Stimulated activated CD8-positive, alpha-beta memory T cell treated with anti-CD3 and anti-CD28 coated beads, Interleukin-7, amount 100 ng/mL, for 1 hour (primary cell): Measurements from ENCODE around the gene BCL2L1.
"Not testable (repeated sequence)": the region's sequence is repeated elsewhere in the genome, so short reads cannot be mapped to it uniquely, and the experiment has no call there.

Source experiments
- DNase-seq, 2 donors: peaks; one replicate each; pipeline ENCODE4 v3.0.0-alpha.2; 2020; ENCODE audit warnings: low read depth in 2 of 2

The BCL2L1 gene

DNA sequence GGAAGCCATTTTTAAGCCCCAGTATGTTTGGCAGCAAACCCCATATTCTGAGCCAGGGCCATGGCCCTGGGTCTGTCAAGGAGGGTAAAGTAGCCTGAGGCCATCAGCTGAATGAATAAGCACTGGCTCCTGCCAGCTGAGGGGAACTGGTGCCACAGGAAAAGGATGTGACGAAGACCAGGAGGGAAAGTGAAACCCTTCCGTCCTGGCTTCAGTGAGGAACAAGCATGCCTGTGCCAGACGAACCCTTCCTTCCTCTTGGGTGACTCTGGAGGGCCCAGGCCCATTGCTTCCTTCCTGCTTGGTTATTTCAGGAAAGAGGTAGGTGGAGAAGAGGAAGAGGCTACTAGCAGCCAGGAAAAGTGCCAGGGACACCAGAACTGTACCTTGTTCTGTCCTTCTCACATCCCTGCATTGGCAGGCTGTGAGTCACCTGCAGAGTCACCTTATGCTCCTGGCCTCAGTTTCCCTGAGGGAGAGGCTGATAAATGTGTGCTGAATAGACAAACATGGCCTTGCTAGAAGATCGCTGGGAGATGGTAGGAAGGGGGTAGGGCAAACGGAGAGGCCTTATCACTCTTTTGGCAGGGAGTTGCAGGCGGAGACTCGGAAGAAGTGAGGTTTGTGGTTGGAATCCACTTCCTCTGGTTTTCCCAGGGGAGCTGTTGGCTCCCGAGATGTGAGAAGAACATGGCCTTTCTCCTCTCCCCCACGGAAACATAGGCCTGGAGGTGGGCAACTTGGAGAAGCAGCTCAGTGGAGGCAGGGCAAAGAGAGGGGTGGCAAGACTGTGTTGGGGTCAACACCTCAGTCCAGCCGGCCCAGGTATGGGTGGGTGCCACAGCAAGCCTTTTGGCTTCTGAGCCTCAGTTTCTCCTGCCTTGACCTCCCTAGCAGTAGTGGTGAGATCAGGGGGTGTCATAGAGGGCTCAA, 47.5 kb downstream of the BCL2L1 start:
- peak; percentile 32 to 44 for DNase-seq

DNA sequence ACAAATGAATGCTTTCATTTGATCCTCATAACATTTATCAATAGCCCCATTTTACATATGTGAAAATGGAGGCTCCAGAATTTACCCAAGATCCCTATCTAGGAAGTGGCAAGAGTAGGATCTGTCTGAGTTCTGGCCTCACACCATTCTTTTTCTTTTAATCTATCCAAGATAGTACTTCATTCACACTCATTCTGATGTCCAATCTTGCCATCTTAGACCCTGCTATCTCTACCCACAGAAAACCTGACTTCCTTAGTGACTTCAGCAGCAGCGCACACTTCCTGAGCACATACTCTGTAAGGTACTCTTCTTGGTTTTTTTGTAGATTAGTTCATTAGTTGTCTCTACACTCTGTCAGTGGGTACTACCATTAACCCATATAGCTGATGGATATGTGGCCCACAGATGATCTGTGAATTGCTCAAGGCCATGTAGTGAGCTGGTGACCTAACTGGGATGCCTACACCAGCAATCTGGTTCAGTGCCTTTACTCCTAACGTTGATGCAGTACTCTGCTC, 48.7 kb downstream of the BCL2L1 start:
- no peak for DNase-seq

DNA sequence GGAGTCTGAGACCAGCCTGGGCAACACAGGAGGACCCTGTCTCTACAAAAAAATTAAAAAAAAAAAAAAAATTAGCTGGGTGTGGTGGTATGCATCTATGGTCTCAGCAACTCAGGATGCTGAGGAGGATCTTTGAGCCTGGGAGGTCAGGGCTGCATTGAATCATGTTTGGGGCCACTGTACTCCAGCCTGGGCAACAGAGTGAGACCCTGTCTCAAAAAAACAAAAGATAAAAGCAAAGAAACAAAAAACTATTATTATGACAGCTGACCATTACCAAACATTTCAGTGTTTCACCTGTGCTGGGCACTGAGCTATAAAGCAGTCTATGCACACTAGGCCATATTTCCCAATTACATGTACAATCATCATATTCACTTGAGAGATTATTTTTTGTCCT, 49.2 kb downstream of the BCL2L1 start:
- no peak for DNase-seq

DNA sequence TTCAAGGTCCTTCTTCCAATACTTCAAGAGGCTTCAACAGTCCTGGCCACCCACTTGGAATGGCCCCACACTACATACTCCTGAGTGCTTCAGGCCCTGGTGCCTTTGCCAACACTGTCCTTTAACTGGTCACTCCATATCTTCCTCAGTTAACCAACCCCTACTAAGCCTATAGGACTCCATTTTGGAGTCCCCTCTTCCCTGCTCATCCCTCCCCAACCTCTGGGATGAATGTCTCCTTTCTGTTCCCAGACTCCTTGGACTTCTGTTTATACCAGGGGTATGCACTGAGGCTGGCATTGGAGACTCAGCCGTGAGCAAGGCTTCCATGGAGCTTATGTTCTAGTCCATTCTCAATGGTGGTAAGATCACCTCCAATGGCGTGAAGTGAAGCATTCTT, 51.3 kb downstream of the BCL2L1 start:
- no peak for DNase-seq

DNA sequence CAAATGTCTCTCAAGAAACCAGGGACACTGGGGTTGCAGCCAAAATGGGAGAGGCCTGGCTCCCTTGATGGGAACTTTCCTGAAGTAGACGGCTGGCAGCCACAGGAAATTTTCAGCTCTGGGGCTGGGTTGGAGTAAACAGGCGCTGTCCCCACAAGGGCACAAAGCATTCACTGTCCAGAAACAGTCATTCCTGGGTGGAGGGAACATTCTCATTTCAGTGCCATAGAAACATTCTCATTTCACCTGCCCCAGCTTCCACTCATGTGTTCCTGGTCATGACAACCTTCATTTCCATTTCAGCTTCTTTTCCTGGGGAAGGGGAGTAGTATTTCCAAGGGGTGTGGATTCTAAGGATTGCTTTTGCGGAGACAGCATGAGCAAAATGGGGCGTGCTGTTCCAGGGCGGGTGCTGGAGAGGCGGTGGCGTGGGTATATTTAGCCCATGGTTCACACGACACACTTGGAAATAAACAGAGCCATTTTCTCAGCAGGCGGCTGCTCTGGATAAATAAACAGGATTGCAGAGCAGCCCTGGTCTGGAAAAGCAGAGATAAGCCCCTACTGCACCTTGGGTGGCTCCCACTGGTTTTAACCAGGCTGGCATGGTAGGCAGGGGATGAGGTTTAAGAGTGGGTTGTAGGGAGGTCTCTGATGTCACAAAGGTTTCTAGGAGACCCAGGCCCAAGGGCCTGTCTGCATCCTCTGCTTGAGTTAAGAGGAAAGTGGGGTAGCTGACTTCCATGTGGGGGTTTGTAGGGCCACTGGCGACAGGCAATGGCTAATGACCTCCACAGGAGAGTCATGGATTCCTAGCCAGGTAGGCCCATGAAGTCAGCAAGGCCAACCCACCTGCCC, 52.1 kb downstream of the BCL2L1 start:
- DNase-seq = no peak

DNA sequence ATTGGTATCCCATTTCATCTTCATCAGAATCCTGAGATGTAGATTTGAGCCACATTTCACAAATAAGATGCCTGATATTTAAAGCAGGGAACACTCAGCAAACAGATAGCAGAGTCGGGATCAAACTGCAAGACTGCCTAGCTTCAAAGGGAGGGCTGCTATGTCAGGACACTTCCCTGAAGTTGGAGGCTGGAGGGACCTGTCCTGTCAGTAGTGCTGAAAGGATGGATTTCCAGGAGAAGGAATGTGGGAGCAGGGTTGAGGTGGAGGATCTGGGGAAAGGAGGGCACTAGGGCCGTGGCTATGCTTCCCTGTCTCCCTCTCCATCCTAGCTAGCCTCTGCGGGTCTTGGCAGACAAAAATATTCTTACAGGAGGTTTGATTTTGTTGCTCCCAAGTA, 52.8 kb downstream of the BCL2L1 start:
- no peak for DNase-seq

DNA sequence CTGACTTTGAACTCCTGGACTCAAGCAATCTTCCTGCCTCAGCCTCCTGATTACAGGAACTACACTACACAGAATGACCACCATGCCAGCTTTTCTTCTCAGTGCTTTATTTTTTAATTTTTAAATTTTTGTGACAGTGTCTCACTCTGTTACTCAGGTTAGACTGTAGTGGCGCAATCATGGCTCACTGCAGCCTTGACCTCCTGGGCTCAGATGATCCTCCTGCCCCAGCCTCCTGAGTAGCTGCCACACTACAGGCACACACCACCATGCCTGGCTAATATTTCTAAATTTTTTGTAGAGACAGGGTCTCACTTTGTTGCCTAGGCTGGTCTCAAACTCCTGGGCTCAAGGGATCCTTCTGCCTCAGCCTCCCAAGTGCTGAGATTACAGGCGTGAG, 53.7 kb downstream of the BCL2L1 start:
- not testable (repeated sequence) for DNase-seq

DNA sequence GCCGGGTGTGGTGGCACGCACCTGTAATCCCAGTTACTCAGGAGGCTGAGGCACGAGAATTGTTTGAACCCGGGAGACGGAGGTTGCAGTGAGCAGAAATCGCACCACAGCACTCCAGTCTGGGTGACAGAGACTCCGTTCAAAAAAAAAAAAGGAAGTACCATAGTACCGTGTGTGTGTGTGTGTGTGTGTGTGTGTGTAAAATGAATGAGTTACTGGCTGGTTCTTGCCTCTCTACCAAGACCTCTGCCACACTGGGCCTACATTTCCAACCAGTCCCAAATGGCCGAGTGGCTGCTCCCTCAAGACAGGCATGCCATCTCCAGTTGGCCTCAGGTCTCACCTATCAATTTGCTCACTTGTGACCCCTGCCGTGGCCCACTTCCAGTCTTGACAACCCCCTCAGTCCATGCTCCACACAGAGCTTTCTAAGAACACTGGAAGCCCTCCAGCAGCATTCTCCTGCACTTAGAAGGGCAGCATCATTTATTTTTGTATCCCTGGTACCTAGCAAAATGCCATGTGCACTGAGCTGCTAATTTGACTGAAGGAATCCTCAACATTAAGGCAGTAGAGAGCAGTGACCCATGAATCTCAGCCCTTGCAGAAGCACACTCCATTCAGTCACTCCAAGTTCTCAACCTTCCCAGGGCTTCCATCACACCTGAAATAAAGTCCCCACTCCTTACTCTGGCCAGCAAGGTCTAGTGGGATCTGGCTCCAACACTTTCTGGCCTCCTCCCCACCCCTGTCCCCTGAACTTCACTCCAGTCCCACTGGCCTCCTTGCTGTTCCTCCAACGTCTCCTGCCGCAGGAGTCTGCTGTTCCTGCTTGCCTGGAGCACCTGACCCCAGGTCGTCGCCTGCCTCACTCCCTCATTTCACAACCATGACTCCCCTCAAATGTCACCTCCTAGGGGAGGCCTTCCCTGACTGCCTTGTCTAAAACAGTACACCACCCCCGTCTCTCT, 55.1 kb downstream of the BCL2L1 start:
- DNase-seq = no peak

DNA sequence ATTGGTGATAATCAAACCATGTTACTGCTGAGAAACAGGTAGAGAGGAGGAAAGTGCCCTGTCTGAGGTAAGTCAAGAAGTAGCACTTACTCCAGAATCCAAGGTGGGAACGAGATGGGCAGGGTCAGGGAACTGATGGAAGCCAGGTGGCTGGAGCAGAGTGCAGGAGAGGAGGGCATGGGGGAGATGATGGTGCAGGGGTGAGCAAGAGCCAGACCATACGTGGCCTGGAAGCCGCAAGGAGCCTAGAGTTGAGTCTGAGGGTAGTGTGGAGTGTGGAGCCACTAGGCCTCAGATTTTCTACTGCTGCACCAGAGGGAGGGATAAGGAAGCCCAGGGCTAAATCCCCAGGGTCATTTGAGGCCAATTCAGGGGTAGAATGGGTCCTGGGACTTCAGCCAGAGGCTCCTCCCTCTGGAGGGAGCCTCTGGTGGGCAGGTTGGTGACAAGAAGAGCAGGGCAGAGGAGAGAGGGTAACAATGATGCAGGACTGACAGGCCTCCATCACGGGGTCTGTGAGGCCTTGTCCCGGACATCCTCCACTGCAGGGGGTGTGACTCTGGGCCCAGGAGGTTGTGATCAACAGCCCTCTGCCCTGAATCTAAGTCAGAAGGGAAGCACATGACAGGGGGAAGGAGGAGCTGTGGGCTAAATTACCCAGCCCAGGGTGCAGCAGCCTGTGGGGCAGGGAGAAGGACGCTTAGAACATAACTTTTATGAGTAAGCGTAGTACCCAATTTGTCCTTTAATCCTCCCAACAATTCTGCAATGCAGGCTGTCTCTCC, 56.2 kb downstream of the BCL2L1 start:
- DNase-seq = no peak

DNA sequence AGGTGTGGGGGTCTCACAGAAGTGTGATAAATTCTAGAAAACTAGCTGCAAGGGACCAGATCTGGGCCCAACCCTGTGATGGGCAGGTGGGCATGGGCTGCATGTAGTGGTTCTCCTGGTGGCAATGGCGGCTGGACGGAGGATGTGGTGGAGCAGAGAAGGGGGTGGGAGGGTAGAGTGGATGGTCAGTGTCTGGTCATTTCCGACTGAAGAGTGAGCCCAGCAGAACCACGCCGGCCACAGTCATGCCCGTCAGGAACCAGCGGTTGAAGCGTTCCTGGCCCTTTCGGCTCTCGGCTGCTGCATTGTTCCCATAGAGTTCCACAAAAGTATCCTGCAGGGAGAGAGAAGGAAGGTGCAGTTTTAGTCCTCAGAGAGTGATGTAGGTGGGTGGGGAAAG, 56.9 kb downstream of the BCL2L1 start:
- no peak for DNase-seq

DNA sequence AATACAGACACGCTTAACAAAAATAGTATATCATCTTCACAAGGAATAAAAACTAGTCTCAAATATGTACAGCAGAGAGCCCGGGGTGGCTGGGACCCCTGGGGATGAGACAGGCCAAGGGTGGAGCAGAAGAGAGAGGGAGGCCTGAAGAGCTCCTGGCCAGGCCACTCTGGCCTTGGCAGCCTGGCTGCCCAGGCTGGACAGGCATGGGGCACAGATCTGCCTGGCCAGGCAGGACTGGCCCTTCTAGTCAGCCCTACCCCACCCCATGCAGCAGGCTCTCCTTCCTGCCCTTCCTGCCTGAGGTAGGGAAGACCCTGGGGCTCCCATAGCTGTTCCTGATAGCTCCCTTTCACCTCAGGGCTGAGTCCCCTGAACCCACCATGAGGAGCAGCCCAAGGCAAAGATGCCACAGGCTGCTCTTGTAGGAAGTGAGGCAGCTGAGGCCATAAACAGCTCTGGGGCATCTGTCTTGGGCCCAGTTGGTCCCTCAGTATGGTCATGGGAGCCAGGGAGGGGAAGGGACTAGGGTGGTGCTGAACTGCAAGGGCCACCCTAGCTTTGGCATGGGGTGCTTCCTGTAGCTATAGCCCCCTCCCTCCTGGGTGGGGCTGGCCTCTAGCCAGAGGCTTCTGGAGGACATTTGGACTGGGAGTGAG, 57.8 kb downstream of the BCL2L1 start:
- DNase-seq = no peak

DNA sequence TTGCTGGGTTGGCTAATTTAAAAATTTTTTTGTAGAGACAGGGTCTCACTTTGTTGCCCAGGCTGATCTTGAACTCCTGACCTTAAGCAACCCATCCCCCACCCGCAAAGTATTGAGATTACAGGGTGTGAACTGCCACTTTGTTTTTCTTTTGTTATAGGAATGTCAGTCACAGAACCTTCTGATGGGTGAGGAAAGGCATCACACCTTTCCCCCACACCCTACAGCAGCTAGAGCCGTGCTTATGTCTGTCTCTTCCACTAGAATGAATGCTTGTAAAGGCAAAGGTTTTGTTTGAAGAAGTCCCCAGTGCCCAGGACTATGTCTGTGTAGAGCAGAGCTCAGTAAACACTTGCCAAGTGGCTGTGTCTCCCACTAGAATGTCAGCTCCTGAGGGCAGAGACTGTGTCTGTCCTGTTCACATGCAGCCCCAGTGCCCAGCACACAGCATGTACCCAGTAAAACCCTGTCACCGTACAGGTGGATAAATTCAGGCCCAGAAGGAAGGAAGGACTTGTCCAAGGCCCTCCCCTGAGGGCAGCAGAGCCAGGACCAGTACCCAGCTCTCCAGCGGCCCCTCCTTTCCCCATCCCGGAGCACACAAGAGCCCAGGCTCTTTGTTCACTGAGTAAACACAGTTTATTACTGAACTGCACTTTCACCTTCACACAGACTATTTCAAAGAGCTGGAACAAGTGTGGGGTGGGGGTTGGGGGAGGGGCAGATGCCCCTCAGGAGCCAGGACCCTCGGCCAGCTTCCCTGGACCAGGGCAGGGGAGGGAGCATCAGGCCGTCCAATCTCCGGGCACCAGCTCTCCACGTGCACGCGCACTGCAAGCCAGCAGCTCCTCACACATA, 58.6 kb downstream of the BCL2L1 start:
- DNase-seq = no peak

DNA sequence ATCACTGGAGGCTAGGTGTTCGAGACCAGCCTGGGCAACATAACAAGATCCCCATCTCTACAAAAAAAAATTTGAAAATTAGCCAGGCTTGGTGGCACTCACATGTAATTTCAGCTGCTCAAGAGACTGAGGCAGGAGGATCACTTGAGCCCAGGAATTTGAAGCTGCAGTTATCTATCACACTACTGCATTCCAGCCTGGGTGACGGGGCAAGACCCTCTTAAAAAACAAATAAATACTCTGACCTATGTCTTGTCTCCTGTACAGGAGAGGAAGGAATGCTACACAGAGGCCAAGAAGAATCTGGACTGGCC, 59.2 kb downstream of the BCL2L1 start:
- no peak for DNase-seq

DNA sequence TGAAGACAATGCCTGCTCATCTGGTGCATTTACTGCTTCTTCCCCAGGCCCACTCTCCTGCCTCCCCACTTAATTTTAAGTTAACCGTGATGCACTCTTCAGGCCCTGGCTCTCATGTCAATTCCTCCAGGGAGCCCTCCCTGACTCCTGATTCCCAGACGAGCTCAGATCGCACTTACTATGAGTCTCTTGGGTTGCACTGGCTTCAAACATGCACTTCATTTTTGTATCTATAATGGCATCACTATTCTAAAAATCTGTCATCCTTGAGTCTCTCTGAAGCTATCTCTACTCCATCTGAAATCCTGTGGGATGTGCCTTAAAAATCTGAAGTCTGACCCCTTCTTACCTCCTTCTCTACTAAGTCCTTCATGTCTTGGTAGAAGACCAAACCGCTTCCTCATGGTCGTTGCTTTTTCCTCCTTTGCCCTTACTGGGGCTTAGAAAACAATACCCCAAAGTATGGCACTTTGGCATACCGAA, 60.3 kb downstream of the BCL2L1 start:
- DNase-seq = no peak

DNA sequence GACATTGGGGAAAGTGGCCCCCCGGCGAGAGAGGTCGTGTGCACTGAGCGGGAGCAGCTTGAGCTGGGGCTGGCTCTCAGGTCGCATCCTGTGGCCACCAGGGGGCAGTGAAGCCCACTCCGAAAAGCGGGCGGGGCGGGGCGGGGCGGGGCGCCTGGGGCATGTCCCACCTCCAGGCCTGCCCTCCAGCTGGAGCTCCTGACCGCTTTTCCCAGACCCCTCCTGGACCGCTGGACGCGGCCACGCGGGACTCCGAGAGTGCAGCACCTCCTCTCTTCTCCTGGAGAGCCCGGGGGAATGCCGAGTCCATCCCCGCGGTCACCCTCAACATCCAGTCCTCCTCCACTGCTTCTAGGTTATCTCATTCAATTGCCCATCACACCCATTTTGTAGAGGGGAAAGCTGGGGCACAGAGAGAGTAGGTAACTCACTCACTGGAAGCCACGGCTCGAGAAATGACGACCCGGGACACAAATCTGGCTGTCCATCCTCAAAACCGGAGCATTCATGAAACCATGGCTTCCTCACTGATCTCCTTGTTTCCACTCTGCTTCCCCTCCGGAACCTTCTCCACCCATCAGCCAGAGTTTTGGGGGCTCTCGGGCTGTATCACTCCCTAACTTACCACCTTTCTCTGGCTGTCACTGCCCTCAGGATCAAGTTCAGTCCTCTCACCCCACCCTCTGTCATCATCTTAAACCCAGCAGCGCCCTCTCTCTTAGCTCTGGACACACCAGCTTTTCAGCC, 60.9 kb downstream of the BCL2L1 start:
- DNase-seq = peak; percentile 52 to 71

DNA sequence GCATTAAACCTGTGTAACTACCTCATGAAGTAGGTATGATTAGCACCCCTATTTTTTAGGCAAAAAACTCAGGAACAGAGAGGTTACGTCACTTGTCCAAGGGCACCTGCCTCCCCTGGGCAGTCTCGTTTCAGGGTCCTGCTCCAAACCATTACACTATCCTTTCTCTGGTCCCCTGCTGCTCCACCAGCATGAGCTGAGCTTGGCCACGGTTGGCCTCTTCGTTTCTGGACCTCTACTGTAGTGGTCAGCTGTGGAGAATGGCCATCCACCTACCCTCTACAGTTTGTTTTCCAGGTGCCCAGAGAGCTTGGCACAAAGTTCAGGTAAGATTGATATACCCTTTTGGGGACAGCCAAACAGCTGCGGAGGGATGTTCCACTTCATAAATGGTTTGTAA, 68.1 kb downstream of the BCL2L1 start:
- DNase-seq = no peak

DNA sequence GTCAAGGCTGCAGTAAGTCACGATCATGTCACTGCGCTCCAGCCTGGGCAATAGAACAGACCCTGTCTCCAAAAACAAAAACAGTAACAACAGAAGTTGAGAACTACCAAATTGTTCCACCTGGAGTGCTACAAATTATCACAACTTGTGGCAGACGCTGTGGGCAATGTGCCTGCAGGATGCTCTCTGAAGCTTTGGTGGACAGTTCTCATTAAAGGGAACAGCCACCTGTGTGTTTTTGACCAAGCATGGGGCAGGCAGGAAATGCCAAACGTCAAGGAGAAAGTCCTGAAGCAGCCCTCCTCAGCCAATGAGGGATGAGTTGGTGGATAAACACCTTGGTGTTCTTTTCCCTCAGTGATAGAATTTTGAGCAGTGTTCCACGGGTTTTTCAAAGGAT, 69.1 kb downstream of the BCL2L1 start:
- no peak for DNase-seq

DNA sequence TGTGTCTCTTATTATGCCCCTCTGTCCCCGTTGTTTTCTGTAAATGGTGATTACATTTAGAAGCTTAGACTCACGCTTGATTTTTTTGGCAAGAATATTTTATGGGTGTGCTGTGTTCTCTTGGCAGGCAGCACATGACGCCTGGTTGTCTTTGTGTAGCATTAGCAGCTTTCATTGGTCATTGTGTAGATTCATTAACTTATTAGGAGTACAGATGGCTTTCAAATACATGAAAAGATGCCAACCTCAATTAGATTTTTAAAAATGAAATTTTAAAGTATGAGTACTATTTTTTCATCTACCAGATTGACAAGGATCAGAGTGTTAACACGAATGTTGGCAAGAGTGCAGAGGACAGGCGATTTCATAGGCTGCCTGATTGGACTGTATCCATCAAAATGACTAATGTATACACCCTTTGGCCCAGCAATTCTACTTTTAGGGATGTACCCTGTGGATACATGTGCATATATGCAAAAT, 69.7 kb downstream of the BCL2L1 start:
- no peak for DNase-seq
